Fibroblast of lung (primary cell): ENCODE measurements around the gene CHEK2.

ENCODE experiments used
- EZH2 ChIP-seq: IDR thresholded peaks from 2 replicates; pipeline ENCODE4 v1.5.1; 2012; ENCODE audit warnings: low read length, control low read depth, mild to moderate bottlenecking; ENCODE audit errors: missing control alignments
- TF ChIP-seq, protein P1 (sequence below), 2 donors: IDR thresholded peaks in 1 of 2; conservative IDR thresholded peaks in 1 of 2; 1 replicate in 1 of 2; 2 replicates in 1 of 2; pipeline ENCODE4 v1.5.1; 2011 to 2012; ENCODE audit warnings: low read length in 2 of 2, control low read depth in 1 of 2, inconsistent platforms in 1 of 2, low read depth in 1 of 2, mild to moderate bottlenecking in 1 of 2

DNA sequence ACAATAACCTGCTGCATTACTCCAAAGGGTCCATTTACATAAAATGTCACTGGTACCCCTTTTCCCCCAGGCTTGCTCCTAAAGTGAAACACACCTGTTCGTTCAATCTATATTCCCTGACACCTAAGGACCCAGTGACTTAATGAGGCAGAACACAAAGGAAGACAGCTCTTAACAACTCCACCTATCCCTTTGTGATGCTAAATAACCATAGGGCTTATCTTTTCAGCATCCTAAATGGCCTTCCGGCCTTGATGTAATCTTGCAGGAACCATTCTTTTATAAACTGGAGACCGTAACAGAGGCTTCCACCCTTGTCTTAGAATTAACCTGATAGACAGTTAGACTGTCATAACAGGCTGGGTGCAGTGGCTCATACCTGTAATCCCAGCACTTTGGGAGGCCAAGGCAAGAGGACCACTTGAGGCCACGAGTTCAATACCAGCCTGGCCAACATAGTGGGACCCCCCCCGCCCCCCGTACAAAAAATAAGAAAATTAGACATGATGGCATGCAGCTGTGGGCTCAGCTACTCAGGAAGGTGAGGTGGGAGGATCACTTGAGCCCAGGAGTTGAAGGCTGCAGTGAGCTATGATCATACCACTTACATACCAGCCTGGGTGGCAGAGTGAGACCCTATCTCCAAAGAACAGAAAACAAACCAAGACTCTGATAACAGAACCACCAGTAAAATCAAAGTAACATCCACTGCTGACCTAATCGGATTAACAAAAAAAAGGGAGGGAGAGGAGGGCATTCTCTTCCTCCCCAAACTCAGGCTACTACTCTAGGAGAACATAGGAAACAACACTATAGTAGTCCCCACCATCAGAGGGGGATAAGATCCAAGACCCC is 5.1 kb downstream of the CHEK2 start:
- TF ChIP-seq, protein P1, sequence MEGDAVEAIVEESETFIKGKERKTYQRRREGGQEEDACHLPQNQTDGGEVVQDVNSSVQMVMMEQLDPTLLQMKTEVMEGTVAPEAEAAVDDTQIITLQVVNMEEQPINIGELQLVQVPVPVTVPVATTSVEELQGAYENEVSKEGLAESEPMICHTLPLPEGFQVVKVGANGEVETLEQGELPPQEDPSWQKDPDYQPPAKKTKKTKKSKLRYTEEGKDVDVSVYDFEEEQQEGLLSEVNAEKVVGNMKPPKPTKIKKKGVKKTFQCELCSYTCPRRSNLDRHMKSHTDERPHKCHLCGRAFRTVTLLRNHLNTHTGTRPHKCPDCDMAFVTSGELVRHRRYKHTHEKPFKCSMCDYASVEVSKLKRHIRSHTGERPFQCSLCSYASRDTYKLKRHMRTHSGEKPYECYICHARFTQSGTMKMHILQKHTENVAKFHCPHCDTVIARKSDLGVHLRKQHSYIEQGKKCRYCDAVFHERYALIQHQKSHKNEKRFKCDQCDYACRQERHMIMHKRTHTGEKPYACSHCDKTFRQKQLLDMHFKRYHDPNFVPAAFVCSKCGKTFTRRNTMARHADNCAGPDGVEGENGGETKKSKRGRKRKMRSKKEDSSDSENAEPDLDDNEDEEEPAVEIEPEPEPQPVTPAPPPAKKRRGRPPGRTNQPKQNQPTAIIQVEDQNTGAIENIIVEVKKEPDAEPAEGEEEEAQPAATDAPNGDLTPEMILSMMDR (conservative IDR thresholded peaks at IDR 0.05 in 1 of 2, IDR thresholded peaks at IDR 0.05 in 1 of 2; ENCODE audit: low read depth in 1 of 2, low read length in 2 of 2) = no peak
- TF ChIP-seq EZH2 = no peak
